ENCODE results near the gene MALRD1.

MALRD1 gene

GRCh38 chr10:19111501-19112267 lies 63.1 kb downstream of the MALRD1 start:
- DNase-seq (ENCODE audit: low read depth): peak; percentile 6

- DNase-seq (ENCODE audit: low read depth): no peak
These were observed 68.8 kb downstream of the MALRD1 start for GRCh38 chr10:19117438-19117837.

- DNase-seq (ENCODE audit: low read depth): no peak
These were observed 70.6 kb downstream of the MALRD1 start for GRCh38 chr10:19119191-19119590.

- DNase-seq (ENCODE audit: low read depth): no peak
These were observed 71.8 kb downstream of the MALRD1 start for GRCh38 chr10:19120381-19120908.

GRCh38 chr10:19133992-19134391 lies 85.4 kb downstream of the MALRD1 start:
- DNase-seq (ENCODE audit: low read depth): no peak

GRCh38 chr10:19142967-19143366 lies 94.4 kb downstream of the MALRD1 start:
- DNase-seq (ENCODE audit: low read depth): no peak

GRCh38 chr10:19144206-19144605 lies 95.6 kb downstream of the MALRD1 start:
- no peak for DNase-seq (ENCODE audit: low read depth)

- DNase-seq (ENCODE audit: low read depth): no peak
These were observed 105.8 kb downstream of the MALRD1 start for GRCh38 chr10:19154375-19154774.

- no peak for DNase-seq (ENCODE audit: low read depth)
These were observed 109.8 kb downstream of the MALRD1 start for GRCh38 chr10:19158358-19158757.

- DNase-seq (ENCODE audit: low read depth): no peak
These were observed 110.3 kb downstream of the MALRD1 start for GRCh38 chr10:19158870-19159269.

- no peak for DNase-seq (ENCODE audit: low read depth)
These were observed 115.9 kb downstream of the MALRD1 start for GRCh38 chr10:19164461-19164860.

- DNase-seq (ENCODE audit: low read depth): no peak
These were observed 120.0 kb downstream of the MALRD1 start for GRCh38 chr10:19168584-19168983.

GRCh38 chr10:19169041-19169440 lies 120.4 kb downstream of the MALRD1 start:
- no peak for DNase-seq (ENCODE audit: low read depth)

- no peak for DNase-seq (ENCODE audit: low read depth)
These were observed 121.1 kb downstream of the MALRD1 start for GRCh38 chr10:19169684-19170083.

GRCh38 chr10:19178675-19179074 lies 130.1 kb downstream of the MALRD1 start:
- DNase-seq (ENCODE audit: low read depth): no peak

GRCh38 chr10:19184891-19185290 lies 136.3 kb downstream of the MALRD1 start:
- no peak for DNase-seq (ENCODE audit: low read depth)

- no peak for DNase-seq (ENCODE audit: low read depth)
These were observed 146.3 kb downstream of the MALRD1 start for GRCh38 chr10:19194866-19195265.

- DNase-seq (ENCODE audit: low read depth): no peak
These were observed 147.1 kb downstream of the MALRD1 start for GRCh38 chr10:19195698-19196097.

GRCh38 chr10:19200211-19200610 lies 151.6 kb downstream of the MALRD1 start:
- DNase-seq (ENCODE audit: low read depth): no peak

GRCh38 chr10:19204246-19204917 lies 155.8 kb downstream of the MALRD1 start:
- no peak for DNase-seq (ENCODE audit: low read depth)

GRCh38 chr10:19209319-19209718 lies 160.7 kb downstream of the MALRD1 start:
- no peak for DNase-seq (ENCODE audit: low read depth)

- no peak for DNase-seq (ENCODE audit: low read depth)
These were observed 164.0 kb downstream of the MALRD1 start for GRCh38 chr10:19212590-19212989.

GRCh38 chr10:19221216-19221615 lies 172.6 kb downstream of the MALRD1 start:
- DNase-seq (ENCODE audit: low read depth): no peak

Measured in non-pigmented ciliary epithelial cell (primary cell).